Endothelial cell of umbilical vein (primary cell): ENCODE measurements around the gene MKNK1.

Experiments used
- EZH2 ChIP-seq: IDR thresholded peaks from 2 replicates; pipeline ENCODE4 v1.6.1; 2012; ENCODE audit warnings: borderline replicate concordance, low read depth, mild to moderate bottlenecking, moderate library complexity, low read length, inconsistent platforms; ENCODE audit not compliant: severe bottlenecking
- FOS ChIP-seq: IDR thresholded peaks from 2 replicates; pipeline ENCODE4 v1.6.1; 2011; ENCODE audit warnings: mild to moderate bottlenecking, low read length, moderate library complexity, borderline replicate concordance; ENCODE audit not compliant: insufficient read depth
- MYC ChIP-seq: IDR thresholded peaks from one replicate; pipeline ENCODE4 v1.6.1; 2011; ENCODE audit warnings: mild to moderate bottlenecking, low read depth, low read length
- POLR2A ChIP-seq: IDR thresholded peaks from 2 replicates; pipeline ENCODE4 v1.6.1; 2012; ENCODE audit warnings: low read depth, mild to moderate bottlenecking, control low read depth, low read length
- POLR2AphosphoS5 ChIP-seq: IDR thresholded peaks from 2 replicates; pipeline ENCODE4 v1.6.1; 2012; ENCODE audit warnings: low read depth, mild to moderate bottlenecking, control low read depth, low read length, moderate library complexity; ENCODE audit not compliant: insufficient read depth
- TF ChIP-seq, protein P1 (sequence below): IDR thresholded peaks from 2 replicates; pipeline ENCODE4 v1.6.1; 2011; ENCODE audit not compliant: insufficient read depth, insufficient read length
- TF ChIP-seq, protein P2 (sequence below), 2 donors: IDR thresholded peaks; 1 replicate in 1 of 2; 2 replicates in 1 of 2; pipeline ENCODE4 v1.5.1; 2011; ENCODE audit warnings: low read length in 2 of 2, mild to moderate bottlenecking in 2 of 2, moderate library complexity in 2 of 2, control low read depth in 1 of 2, inconsistent platforms in 1 of 2, low read depth in 1 of 2; ENCODE audit not compliant: insufficient read depth in 1 of 2; ENCODE audit errors: extremely low read depth in 1 of 2

DNA sequence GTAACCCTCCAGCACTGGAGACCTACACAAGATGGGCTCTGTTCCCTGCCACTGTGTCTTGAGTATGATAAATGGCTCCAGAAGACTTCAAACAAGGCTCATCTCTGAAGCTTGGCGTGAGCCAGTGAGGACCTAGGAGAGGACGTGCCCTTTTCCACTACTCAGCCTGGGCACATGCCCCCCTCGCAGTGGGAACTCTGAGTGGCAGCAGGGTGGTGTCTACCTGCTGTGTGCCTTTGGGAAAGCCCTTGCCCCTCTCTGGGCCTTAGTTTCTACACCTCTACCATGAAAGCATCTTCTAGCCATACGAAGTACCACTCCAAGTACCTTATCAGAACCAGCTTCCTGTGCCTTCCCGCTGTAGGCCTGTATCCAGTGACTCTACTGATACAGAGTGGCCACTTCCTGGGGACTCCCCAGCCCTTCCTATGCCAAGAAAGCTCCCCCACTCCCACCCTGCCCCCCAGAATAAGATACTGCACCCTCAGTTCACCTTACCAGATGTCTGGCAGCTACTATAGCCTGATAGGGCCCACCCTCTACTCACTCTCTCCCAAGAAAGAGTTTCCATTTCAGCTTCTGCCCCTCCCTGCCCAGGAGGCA is 15.7 kb upstream of the MKNK1 start:
- TF ChIP-seq, protein P1, sequence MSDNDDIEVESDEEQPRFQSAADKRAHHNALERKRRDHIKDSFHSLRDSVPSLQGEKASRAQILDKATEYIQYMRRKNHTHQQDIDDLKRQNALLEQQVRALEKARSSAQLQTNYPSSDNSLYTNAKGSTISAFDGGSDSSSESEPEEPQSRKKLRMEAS = no peak
- TF ChIP-seq, protein P2, sequence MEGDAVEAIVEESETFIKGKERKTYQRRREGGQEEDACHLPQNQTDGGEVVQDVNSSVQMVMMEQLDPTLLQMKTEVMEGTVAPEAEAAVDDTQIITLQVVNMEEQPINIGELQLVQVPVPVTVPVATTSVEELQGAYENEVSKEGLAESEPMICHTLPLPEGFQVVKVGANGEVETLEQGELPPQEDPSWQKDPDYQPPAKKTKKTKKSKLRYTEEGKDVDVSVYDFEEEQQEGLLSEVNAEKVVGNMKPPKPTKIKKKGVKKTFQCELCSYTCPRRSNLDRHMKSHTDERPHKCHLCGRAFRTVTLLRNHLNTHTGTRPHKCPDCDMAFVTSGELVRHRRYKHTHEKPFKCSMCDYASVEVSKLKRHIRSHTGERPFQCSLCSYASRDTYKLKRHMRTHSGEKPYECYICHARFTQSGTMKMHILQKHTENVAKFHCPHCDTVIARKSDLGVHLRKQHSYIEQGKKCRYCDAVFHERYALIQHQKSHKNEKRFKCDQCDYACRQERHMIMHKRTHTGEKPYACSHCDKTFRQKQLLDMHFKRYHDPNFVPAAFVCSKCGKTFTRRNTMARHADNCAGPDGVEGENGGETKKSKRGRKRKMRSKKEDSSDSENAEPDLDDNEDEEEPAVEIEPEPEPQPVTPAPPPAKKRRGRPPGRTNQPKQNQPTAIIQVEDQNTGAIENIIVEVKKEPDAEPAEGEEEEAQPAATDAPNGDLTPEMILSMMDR (IDR thresholded peaks at IDR 0.05; ENCODE audit: extremely low read depth in 1 of 2, insufficient read depth in 1 of 2, low read depth in 1 of 2, low read length in 2 of 2) = no peak
- TF ChIP-seq MYC = no peak
- no peak for TF ChIP-seq POLR2AphosphoS5
- no peak for TF ChIP-seq POLR2A
- no peak for TF ChIP-seq FOS
- TF ChIP-seq EZH2 = no peak
